ENCODE measurements around the gene ZCWPW2. TPM values are rescaled to one million over a fixed set of nuclear protein-coding genes. Genes with fewer than 3 reads are reported as not detected.

Gene ZCWPW2
- polyA plus RNA-seq, 3 donors, result 0.07 to 0.41 (median 0.35) TPM

- Histone ChIP-seq H3K4me2 (replicated peaks; ENCODE audit: extremely low read depth, low read length, poor library complexity, severe bottlenecking) (no peak overlapping the region), H3K36me3 (replicated peaks in 1 of 2; ENCODE audit: control insufficient read depth in 1 of 2, insufficient read depth in 2 of 2, low read length in 2 of 2) (peaks cover 17 to 23% of the 10 kb centered on the region in 2 donors), H3K9me3 (replicated peaks in 1 of 2; ENCODE audit: control insufficient read depth in 1 of 2, insufficient read depth in 1 of 2, low read length in 2 of 2) (no peaks in the 10 kb centered on the region), H3K79me2 (ENCODE audit: insufficient read depth, low read length) (peaks cover 73% of the 10 kb centered on the region), H3K4me3 (replicated peaks in 1 of 3; ENCODE audit: low read depth in 2 of 3, low read length in 3 of 3) (no peak overlapping the region), H3K27me3 (ENCODE audit: control insufficient read depth in 2 of 2, insufficient read depth in 2 of 2, low read length in 2 of 2) (no peaks in the 10 kb centered on the region), H4K20me1 (ENCODE audit: insufficient read depth, low read length) (peaks cover 5% of the 10 kb centered on the region), H3K27ac (ENCODE audit: low read depth in 1 of 2, low read length in 2 of 2) (peak overlapping the region in 1 of 2 donors; percentile 47), H2AFZ (ENCODE audit: insufficient read depth, low read depth, low read length, poor library complexity, severe bottlenecking) (no peak overlapping the region), H3K4me1 (ENCODE audit: control insufficient read depth in 1 of 2, insufficient read depth in 2 of 2, low read length in 2 of 2) (peaks cover 37 to 55% of the 10 kb centered on the region in 2 donors), H3K9ac (ENCODE audit: insufficient read depth, low read length, poor library complexity, severe bottlenecking) (no peak overlapping the region)
- intact Hi-C loops (cut with micrococcal nuclease), result no loop called here
- no peak for DNase-seq
- peaks cover 48% of the 10 kb centered on the region for H3K4me1 Mint-ChIP-seq
- peak overlapping the region in 1 of 2 donors; percentile 35 for H3K4me3 Mint-ChIP-seq
- peak overlapping the region; percentile 41 to 86 (median 77) for H3K27ac Mint-ChIP-seq
- no peak for TF ChIP-seq CTCF (IDR thresholded peaks at IDR 0.05)
- H3K27me3 Mint-ChIP-seq (ENCODE audit: low read depth in 3 of 3), result peaks cover 0 to under 1% (median 0%) of the 10 kb centered on the region in 3 donors
- peaks cover 0 to under 1% (median 0%) of the 10 kb centered on the region in 7 donors for H3K9me3 Mint-ChIP-seq
- H3K36me3 Mint-ChIP-seq, result peaks cover 20 to 25% of the 10 kb centered on the region in 2 donors
These were observed 5.4 kb upstream of the ZCWPW2 start for GRCh38 chr3:28343144-28343543.

- H3K36me3 Mint-ChIP-seq, result peaks cover 7 to 9% of the 10 kb centered on the region in 2 donors
- no peaks in the 10 kb centered on the region for H4K20me1 ChIP-seq (ENCODE audit: insufficient read depth, low read length)
- H3K9me3 ChIP-seq (replicated peaks in 1 of 2; ENCODE audit: control insufficient read depth in 1 of 2, insufficient read depth in 1 of 2, low read length in 2 of 2), result no peaks in the 10 kb centered on the region
- peak overlapping the region; percentile 80 for H3K4me2 ChIP-seq (replicated peaks; ENCODE audit: extremely low read depth, low read length, poor library complexity, severe bottlenecking)
- peaks cover 0 to 1% (median 1%) of the 10 kb centered on the region in 3 donors for H3K27me3 Mint-ChIP-seq (ENCODE audit: low read depth in 3 of 3)
- no peaks in the 10 kb centered on the region for H3K27me3 ChIP-seq (ENCODE audit: control insufficient read depth in 2 of 2, insufficient read depth in 2 of 2, low read length in 2 of 2)
- H3K4me1 Mint-ChIP-seq, result peaks cover 56% of the 10 kb centered on the region
- no peak overlapping the region for H3K9ac ChIP-seq (ENCODE audit: insufficient read depth, low read length, poor library complexity, severe bottlenecking)
- no peak overlapping the region for H3K4me3 Mint-ChIP-seq
- peaks cover 84% of the 10 kb centered on the region for H3K79me2 ChIP-seq (ENCODE audit: insufficient read depth, low read length)
- no peak for TF ChIP-seq CTCF (IDR thresholded peaks at IDR 0.05)
- intact Hi-C loops (cut with micrococcal nuclease), result loop anchor here in 1 of 2 donors (5.0 kb wide), 2 partner anchors 98 to 863 kb away; partner anchors contain the start of gene SLC4A7
- no CpG with 5 or more reads among the region's 1 CpG for WGBS (ENCODE audit: insufficient coverage)
- peaks cover 0 to 9% (median 0%) of the 10 kb centered on the region in 7 donors for H3K9me3 Mint-ChIP-seq
- no peak for DNase-seq
- peaks cover 45 to 69% of the 10 kb centered on the region in 2 donors for H3K4me1 ChIP-seq (ENCODE audit: control insufficient read depth in 1 of 2, insufficient read depth in 2 of 2, low read length in 2 of 2)
- H3K36me3 ChIP-seq (replicated peaks in 1 of 2; ENCODE audit: control insufficient read depth in 1 of 2, insufficient read depth in 2 of 2, low read length in 2 of 2), result no peaks in the 10 kb centered on the region
- H3K27ac ChIP-seq (ENCODE audit: low read depth in 1 of 2, low read length in 2 of 2), result peak overlapping the region in 1 of 2 donors; percentile 100
- H3K27ac Mint-ChIP-seq, result peak overlapping the region in 2 of 7 donors; percentile 2 to 99
- peak overlapping the region in 1 of 3 experiments; percentile 94 for H3K4me3 ChIP-seq (replicated peaks in 1 of 3; ENCODE audit: low read depth in 2 of 3, low read length in 3 of 3)
- no peak overlapping the region for H2AFZ ChIP-seq (ENCODE audit: insufficient read depth, low read depth, low read length, poor library complexity, severe bottlenecking)
These were observed 2.8 kb upstream of the ZCWPW2 start for GRCh38 chr3:28345690-28346089.

Data from CD14-positive monocyte (primary cell).